Ishikawa (cell line): ENCODE data around the gene TEX29.

Experiments used
- TAF1 ChIP-seq: IDR thresholded peaks from 2 replicates; pipeline ENCODE4 v1.6.1; 2012; ENCODE audit warnings: low read depth, mild to moderate bottlenecking
- TCF12 ChIP-seq: IDR thresholded peaks from 2 replicates; pipeline ENCODE4 v1.6.1; 2012; ENCODE audit warnings: low read depth

- TF ChIP-seq TAF1 (no peak), TCF12 (no peak)
Measured at GRCh38 chr13:111322001-111322915, 1.8 kb downstream of the TEX29 start.
